ENCODE data around the gene MYO7A.

DNA sequence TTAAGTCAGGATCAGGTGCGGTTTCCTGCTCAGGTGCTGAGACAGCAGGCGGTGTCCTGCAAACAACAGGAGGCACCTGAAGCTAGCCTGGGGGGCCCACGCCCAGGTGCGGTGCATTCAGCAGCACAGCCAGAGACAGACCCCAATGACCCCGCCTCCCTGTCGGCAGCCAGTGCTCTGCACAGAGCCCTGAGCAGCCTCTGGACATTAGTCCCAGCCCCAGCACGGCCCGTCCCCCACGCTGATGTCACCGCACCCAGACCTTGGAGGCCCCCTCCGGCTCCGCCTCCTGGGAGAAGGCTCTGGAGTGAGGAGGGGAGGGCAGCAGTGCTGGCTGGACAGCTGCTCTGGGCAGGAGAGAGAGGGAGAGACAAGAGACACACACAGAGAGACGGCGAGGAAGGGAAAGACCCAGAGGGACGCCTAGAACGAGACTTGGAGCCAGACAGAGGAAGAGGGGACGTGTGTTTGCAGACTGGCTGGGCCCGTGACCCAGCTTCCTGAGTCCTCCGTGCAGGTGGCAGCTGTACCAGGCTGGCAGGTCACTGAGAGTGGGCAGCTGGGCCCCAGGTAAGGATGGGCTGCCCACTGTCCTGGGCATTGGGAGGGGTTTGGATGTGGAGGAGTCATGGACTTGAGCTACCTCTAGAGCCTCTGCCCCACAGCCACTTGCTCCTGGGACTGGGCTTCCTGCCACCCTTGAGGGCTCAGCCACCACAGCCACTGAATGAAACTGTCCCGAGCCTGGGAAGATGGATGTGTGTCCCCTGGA lies at the start of gene MYO7A:
- no peak for TF ChIP-seq CTCF (IDR thresholded peaks at IDR 0.05; ENCODE audit: poor library complexity)
- no peak for TF ChIP-seq EZH2phosphoT487 (IDR thresholded peaks at IDR 0.05; ENCODE audit: low read depth, severe bottlenecking, unreplicated experiment)

Measured in hepatocyte (in vitro differentiated cells).